T-cell (primary cell): Measurements from ENCODE around the gene RRBP1. TPM values are rescaled to one million over a fixed set of nuclear protein-coding genes. Genes with fewer than 3 reads are reported as not detected.
"Not testable (repeated sequence)": the region's sequence is repeated elsewhere in the genome, so short reads cannot be mapped to it uniquely, and the experiment has no call there.

Experiments used
- ATAC-seq, 4 experiments: fragments of 200-7000 bp in 3 of 4; fragments of 150-1000 bp in 1 of 4; cut with Tn5 transposase; replicated peaks in 1 of 4; 1 replicate in 3 of 4; 2 replicates in 1 of 4; pipeline ENCODE4 v1.10.0; 2021; ENCODE audit warnings: moderate library complexity in 3 of 4, mild to moderate bottlenecking in 2 of 4, moderate number of reproducible peaks in 1 of 4
- CTCF ChIA-PET, 2 donors: fragments of 300-600 bp; sonication (Branson Sonifier 250); formaldehyde crosslinking; loops; one replicate each; lab custom pipeline; 2022; ENCODE audit warnings: antibody characterized with exemption in 2 of 2; lab: Charles Lee
- POLR2A ChIA-PET, 2 donors: fragments of 300-600 bp; sonication (Branson Sonifier 250); formaldehyde crosslinking; loops; one replicate each; lab custom pipeline; 2022; ENCODE audit warnings: antibody characterized with exemption in 2 of 2; lab: Charles Lee
- DNase-seq, 35 experiments: peaks; one replicate each; pipeline versions ENCODE4 v3.0.0 to v3.0.0-alpha.2; 2013 to 2023
- H3K27ac ChIP-seq: one replicate; pipeline ENCODE4 v1.5.1; 2013; ENCODE audit warnings: low read length
- H3K27me3 ChIP-seq, 2 experiments: replicated peaks in 1 of 2; 1 replicate in 1 of 2; 2 replicates in 1 of 2; pipeline versions ENCODE4 v1.6.1 to v1.7.0; 2013; ENCODE audit warnings: low read length in 1 of 2, mixed read lengths in 1 of 2; ENCODE audit not compliant: control insufficient read depth in 2 of 2, insufficient read depth in 2 of 2; ENCODE audit errors: extremely low read depth in 1 of 2
- H3K36me3 ChIP-seq, 2 donors: 1 replicate in 1 of 2; 2 replicates in 1 of 2; pipeline versions ENCODE4 v1.6.1 to v1.7.0; 2013; ENCODE audit warnings: low read length in 1 of 2; ENCODE audit not compliant: control insufficient read depth in 2 of 2, insufficient read depth in 1 of 2; ENCODE audit errors: extremely low read depth in 1 of 2
- H3K4me1 ChIP-seq, 2 experiments: 1 replicate in 1 of 2; 2 replicates in 1 of 2; pipeline versions ENCODE4 v1.6.1 to v1.7.0; 2013; ENCODE audit warnings: low read length in 2 of 2, mixed read lengths in 1 of 2; ENCODE audit not compliant: insufficient read depth in 2 of 2, control insufficient read depth in 1 of 2; ENCODE audit errors: extremely low read depth in 1 of 2
- H3K4me3 ChIP-seq, 2 donors: 1 replicate in 1 of 2; 2 replicates in 1 of 2; pipeline versions ENCODE4 v1.5.1 to v1.7.0; 2013; ENCODE audit warnings: mild to moderate bottlenecking in 2 of 2, low read length in 1 of 2, moderate library complexity in 1 of 2; ENCODE audit not compliant: control insufficient read depth in 1 of 2; ENCODE audit errors: extremely low read depth in 1 of 2
- H3K9me3 ChIP-seq: 2 replicates; pipeline ENCODE4 v1.7.0; 2013
- H3K27ac Mint-ChIP-seq, 2 donors: one replicate each; pipeline ENCODE4 v1.8.0; 2020 to 2021; ENCODE audit warnings: mild to moderate bottlenecking in 2 of 2, mixed read lengths in 2 of 2
- H3K27me3 Mint-ChIP-seq, 2 donors: one replicate each; pipeline ENCODE4 v1.8.0; 2021 to 2022; ENCODE audit warnings: mixed read lengths in 2 of 2
- H3K36me3 Mint-ChIP-seq: one replicate; pipeline ENCODE4 v1.8.0; 2021; ENCODE audit warnings: mixed read lengths
- H3K4me1 Mint-ChIP-seq, 3 donors: one replicate each; pipeline ENCODE4 v1.8.0; 2020 to 2022; ENCODE audit warnings: mixed read lengths in 3 of 3, mild to moderate bottlenecking in 1 of 3
- H3K4me3 Mint-ChIP-seq, 3 donors: one replicate each; pipeline ENCODE4 v1.8.0; 2020 to 2022; ENCODE audit warnings: mild to moderate bottlenecking in 3 of 3, mixed read lengths in 3 of 3, moderate library complexity in 3 of 3
- H3K9me3 Mint-ChIP-seq, 3 donors: one replicate each; pipeline ENCODE4 v1.8.0; 2020 to 2022; ENCODE audit warnings: mixed read lengths in 3 of 3
- WGBS: methylation state at CpG from one replicate; pipeline ENCODE4 v1.1.5; 2013; ENCODE audit warnings: missing lambda C conversion rate; ENCODE audit not compliant: insufficient coverage; 5-methylcytosine and 5-hydroxymethylcytosine counted together
- total RNA-seq, 35 experiments: library from RNA in 6 of 35; stranded (reverse) in 6 of 35; fragments of 120-200 nt in 1 of 35; gene quantifications; one replicate each; pipeline versions ENCODE4 v1.2.1 to v1.2.4 and lab custom pipeline; 2013 to 2026

The RRBP1 gene
- total RNA-seq, 5 donors from 2014 or later (not counting 1 experiment from before 2014, with no cell fraction given): 26.3 to 32.4 (median 30.1) TPM

DNA sequence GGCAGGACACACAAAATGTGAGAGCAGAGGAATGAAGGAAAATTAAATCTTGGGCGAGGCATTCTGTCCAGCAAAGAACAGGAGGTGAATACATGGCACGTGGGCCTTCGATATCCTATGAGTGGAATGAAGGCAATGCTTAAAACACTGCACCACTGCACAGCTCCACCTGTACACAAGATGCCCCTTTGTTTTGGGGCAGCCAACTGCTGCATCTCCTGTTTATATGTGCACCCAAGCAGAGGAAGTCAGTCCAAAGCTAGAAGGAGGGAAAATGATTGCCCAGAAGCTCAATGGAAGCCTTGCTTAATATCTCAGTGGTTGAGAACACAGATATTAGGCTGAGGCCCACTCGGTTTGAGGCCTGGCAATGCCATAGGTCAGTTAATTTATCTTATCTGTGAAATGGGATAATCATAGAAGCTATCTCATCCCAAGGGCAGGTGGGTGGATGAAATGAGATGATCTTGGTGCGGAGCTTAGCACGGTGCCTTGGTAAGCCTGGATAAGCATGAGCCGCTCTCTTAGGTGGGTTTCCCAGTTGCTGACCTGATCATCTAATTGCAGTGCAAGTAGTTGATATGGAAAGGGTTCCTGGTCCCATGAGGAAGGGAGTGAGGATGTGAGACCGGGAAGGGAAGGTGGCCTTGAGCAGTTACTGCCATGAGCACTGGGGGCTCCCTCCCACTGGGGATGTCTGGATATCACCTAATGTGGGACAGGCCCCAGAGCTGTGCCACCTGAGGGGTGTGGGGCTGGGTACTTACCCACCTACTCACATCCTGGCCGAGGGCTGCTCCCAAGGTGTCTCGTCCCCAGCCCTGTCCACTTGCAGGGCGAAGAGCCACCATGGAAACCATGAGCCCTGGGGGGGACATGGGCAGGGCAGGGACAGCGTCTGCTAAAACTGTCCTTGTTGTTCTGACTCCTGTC, 27.6 kb upstream of the RRBP1 start:
- H3K4me3 ChIP-seq: no peak overlapping the region
- Mint-ChIP-seq H3K27me3 (peaks cover 0 to 6% of the 10 kb centered on the region in 2 donors), H3K9me3 (no peaks in the 10 kb centered on the region), H3K27ac (no peak overlapping the region), H3K4me1 (no peaks in the 10 kb centered on the region), H3K4me3 (no peak overlapping the region), H3K36me3 (no peaks in the 10 kb centered on the region)
- 92% methylated on average over 6 of the region's 12 CpGs for WGBS
- DNase-seq (no peak), ATAC-seq (no peak)
- no peak overlapping the region for H3K27ac ChIP-seq
- peaks cover 0 to 14% of the 10 kb centered on the region in 2 experiments for H3K27me3 ChIP-seq
- H3K4me1 ChIP-seq: no peaks in the 10 kb centered on the region
- H3K9me3 ChIP-seq: no peaks in the 10 kb centered on the region
- ChIA-PET POLR2A (no interaction called here), CTCF (no interaction called here)
- H3K36me3 ChIP-seq: no peaks in the 10 kb centered on the region

DNA sequence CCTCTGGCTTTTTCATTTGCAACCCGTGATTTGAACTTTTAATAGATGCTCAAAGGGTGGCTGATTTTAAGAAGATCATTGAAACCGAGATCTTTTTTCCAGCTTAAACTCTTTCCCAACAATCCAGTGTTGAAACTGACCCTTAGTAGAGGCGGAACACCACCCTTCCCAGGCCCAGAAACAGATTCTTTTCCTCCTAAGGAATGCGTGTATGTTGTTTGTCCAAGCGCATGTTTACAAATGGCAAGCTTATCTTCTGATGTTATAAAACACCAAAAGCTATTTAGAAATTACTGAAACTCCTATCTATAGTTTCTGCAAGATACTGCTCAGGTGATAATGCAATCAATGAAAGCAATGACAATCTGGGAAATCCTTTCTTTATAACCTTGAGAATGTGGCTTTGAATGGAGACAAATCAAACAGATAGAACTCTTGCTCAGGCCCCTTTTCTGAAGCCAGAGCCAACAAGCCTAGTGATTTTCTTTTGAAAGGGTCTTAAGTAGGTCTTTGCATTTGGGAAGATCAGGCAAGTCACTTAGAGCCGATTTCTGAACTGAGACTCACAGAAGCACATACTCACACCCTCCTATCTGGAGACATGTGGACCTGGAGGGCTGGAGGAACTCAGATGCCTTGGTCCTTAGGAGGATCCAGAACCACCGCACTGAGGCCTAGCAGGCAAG, 26.8 kb upstream of the RRBP1 start:
- H3K4me1 Mint-ChIP-seq: no peaks in the 10 kb centered on the region
- H3K4me3 Mint-ChIP-seq: no peak overlapping the region
- peaks cover 0 to 6% of the 10 kb centered on the region in 2 donors for H3K27me3 Mint-ChIP-seq
- Histone ChIP-seq H3K9me3 (no peaks in the 10 kb centered on the region), H3K4me3 (no peak overlapping the region), H3K4me1 (no peaks in the 10 kb centered on the region), H3K27ac (no peak overlapping the region), H3K27me3 (peaks cover 0 to 14% of the 10 kb centered on the region in 2 experiments), H3K36me3 (no peaks in the 10 kb centered on the region)
- no peak for DNase-seq
- no peaks in the 10 kb centered on the region for H3K36me3 Mint-ChIP-seq
- H3K27ac Mint-ChIP-seq: no peak overlapping the region
- no peaks in the 10 kb centered on the region for H3K9me3 Mint-ChIP-seq
- WGBS: 86% methylated on average over 2 of the region's 7 CpGs
- CTCF ChIA-PET: no interaction called here
- ATAC-seq: no peak
- POLR2A ChIA-PET: no interaction called here

DNA sequence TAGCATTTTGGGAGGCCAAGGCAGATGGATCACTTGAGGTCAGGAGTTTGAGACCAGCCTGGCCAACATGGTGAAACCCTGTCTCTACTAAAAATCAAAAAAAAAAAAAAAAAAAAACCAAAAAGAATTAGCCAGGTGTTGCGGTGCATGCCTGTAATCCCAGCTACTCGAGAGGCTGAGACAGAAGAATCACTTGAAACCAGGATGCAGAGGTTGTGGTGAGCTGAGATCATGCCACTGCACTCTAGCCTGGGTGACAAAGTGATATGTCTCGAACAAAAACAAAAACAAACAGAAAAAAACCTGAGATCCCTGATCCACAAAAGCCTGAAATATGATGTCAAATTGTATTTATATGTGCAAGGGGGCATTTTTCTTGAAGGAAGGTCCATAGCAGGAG, 25.9 kb upstream of the RRBP1 start:
- CTCF ChIA-PET, H3K4me3 ChIP-seq, ATAC-seq, H3K4me3 Mint-ChIP-seq, H3K4me1 Mint-ChIP-seq, H3K9me3 Mint-ChIP-seq, H3K4me1 ChIP-seq, H3K36me3 Mint-ChIP-seq, H3K9me3 ChIP-seq, H3K36me3 ChIP-seq, DNase-seq, H3K27ac ChIP-seq, H3K27me3 Mint-ChIP-seq, H3K27ac Mint-ChIP-seq: not testable (repeated sequence)
- no CpG with 5 or more reads among the region's 3 CpGs for WGBS
- POLR2A ChIA-PET: interaction anchor here in 1 of 2 donors (0.6 kb wide), 1 partner anchor 908 kb away, joined by 4 read pairs; no protein-coding TSS in a partner anchor
- H3K27me3 ChIP-seq: peaks cover 0 to 14% of the 10 kb centered on the region in 2 experiments

DNA sequence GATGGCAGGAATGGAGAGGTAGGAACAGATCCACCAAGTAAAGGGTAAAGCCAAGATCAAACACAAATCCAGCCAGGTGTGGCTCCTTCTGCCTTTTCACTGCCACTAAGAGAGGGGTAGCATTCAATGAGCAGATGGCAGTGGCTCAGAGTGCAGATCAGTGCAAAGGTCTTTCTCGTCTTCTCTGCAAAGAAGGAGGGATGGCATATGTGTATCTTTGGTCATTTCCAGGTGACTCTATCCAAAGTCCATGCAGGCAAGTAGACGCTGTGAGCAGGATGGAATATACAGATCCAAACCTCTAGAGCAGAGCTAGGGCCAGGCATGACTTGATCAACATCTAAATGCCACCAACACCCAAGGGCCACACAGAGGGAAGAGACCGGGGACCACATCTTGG, 24.6 kb upstream of the RRBP1 start:
- no peak for ATAC-seq
- POLR2A ChIA-PET: interaction anchor here in 1 of 2 donors (0.5 kb wide), 1 partner anchor 985 kb away, joined by 3 read pairs; no protein-coding TSS in a partner anchor
- no peaks in the 10 kb centered on the region for H3K9me3 Mint-ChIP-seq
- no peaks in the 10 kb centered on the region for H3K36me3 Mint-ChIP-seq
- Histone ChIP-seq H3K4me1 (no peaks in the 10 kb centered on the region), H3K36me3 (no peaks in the 10 kb centered on the region), H3K27me3 (peaks cover 0 to 10% of the 10 kb centered on the region in 2 experiments), H3K4me3 (no peak overlapping the region), H3K9me3 (no peaks in the 10 kb centered on the region), H3K27ac (no peak overlapping the region)
- 60% methylated on average over 1 of the region's 3 CpGs for WGBS
- H3K4me1 Mint-ChIP-seq: no peaks in the 10 kb centered on the region
- CTCF ChIA-PET: interaction anchor here (0.6 to 0.8 kb wide), 3 partner anchors 12 to 915 kb away, joined by 3 read pairs; no protein-coding TSS in a partner anchor
- H3K4me3 Mint-ChIP-seq: no peak overlapping the region
- no peak overlapping the region for H3K27ac Mint-ChIP-seq
- DNase-seq: no peak
- H3K27me3 Mint-ChIP-seq: no peaks in the 10 kb centered on the region

DNA sequence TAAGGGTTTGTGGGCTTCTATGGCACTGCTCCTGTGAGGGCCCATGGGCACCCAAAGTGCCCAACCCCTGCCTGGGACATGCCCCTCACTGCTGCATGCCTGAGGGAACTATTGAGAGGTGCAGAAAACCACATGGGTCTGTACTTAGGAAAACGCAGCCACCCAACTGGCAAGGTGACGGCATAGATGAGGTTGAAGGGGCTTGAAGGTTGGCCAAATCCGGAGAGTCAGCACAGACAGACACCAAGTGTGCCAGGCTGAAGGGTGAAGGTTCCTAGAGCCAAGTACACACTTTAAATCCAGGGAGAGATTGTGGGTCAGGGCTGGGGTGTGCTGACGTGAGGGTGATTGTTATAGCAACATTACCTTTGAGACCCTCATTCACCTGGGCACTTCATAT, 23.9 kb upstream of the RRBP1 start:
- no peaks in the 10 kb centered on the region for H3K36me3 Mint-ChIP-seq
- no peaks in the 10 kb centered on the region for H3K4me1 Mint-ChIP-seq
- Histone ChIP-seq H3K27ac (no peak overlapping the region), H3K4me1 (no peaks in the 10 kb centered on the region), H3K36me3 (no peaks in the 10 kb centered on the region), H3K4me3 (no peak overlapping the region), H3K9me3 (no peaks in the 10 kb centered on the region), H3K27me3 (peaks cover 0 to 4% of the 10 kb centered on the region in 2 experiments)
- ChIA-PET CTCF (interaction anchor here in 1 of 2 donors (0.8 kb wide), 1 partner anchor 914 kb away, joined by 3 read pairs; no protein-coding TSS in a partner anchor), POLR2A (interaction anchor here (0.5 to 0.6 kb wide), 2 partner anchors 19 to 985 kb away, joined by 3 read pairs; no protein-coding TSS in a partner anchor)
- ATAC-seq (no peak), DNase-seq (no peak)
- no peaks in the 10 kb centered on the region for H3K27me3 Mint-ChIP-seq
- H3K4me3 Mint-ChIP-seq: no peak overlapping the region
- no peaks in the 10 kb centered on the region for H3K9me3 Mint-ChIP-seq
- 91% methylated on average over 3 of the region's 4 CpGs for WGBS
- H3K27ac Mint-ChIP-seq: no peak overlapping the region

DNA sequence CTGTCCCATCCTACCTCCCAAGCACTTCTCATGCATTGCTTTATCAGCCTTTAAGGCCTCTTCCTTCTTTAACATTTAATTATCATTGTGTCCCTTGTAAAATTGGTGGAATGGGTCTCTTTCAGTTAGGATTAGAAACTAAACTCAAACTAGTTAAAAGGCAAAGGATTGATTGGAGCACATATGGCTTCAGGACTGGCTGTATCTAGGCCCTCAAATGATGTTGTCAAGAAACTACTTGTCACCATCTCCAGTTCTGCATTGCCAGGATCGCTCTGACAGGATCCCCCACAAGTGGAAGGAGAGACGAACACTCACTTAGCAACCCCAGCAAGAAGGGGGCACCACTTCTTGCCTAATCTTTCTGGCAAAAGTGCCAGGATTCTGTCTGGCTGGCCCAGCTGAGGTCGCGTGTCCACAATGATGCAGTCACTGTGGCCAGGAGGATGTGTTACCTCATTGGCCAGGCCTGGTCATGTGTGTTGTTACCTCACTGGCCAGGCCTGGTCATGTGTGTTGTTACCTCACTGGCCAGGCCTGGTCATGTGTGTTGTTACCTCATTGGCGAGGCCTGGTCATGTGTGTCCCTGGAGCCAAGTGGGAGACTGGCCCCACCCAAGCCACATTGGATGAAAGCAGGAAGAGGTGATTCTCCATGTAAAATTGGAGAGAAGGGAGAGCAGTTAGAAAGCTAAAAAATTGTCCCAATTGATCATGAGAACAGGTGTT, 22.7 kb upstream of the RRBP1 start:
- no peaks in the 10 kb centered on the region for H3K36me3 Mint-ChIP-seq
- Histone ChIP-seq H3K27ac (no peak overlapping the region), H3K9me3 (no peaks in the 10 kb centered on the region), H3K4me3 (no peak overlapping the region), H3K36me3 (no peaks in the 10 kb centered on the region), H3K4me1 (no peaks in the 10 kb centered on the region), H3K27me3 (peaks cover 0 to 2% of the 10 kb centered on the region in 2 experiments)
- ChIA-PET POLR2A (no interaction called here), CTCF (no interaction called here)
- H3K27ac Mint-ChIP-seq: no peak overlapping the region
- H3K9me3 Mint-ChIP-seq: no peaks in the 10 kb centered on the region
- DNase-seq (no peak), ATAC-seq (no peak)
- no peaks in the 10 kb centered on the region for H3K4me1 Mint-ChIP-seq
- H3K27me3 Mint-ChIP-seq: no peaks in the 10 kb centered on the region
- WGBS: 93% methylated on average over 4 of the region's 5 CpGs
- H3K4me3 Mint-ChIP-seq: no peak overlapping the region
